ENCODE measurements around the gene UBTD2. TPM values are rescaled to one million over a fixed set of nuclear protein-coding genes. Genes with fewer than 3 reads are reported as not detected.
A peak's percentile ranks its signal among the peaks of the same experiment; 100 is the strongest.

UBTD2 gene
- total RNA-seq, 1 experiment from 2014 or later = 22.6 TPM

DNA sequence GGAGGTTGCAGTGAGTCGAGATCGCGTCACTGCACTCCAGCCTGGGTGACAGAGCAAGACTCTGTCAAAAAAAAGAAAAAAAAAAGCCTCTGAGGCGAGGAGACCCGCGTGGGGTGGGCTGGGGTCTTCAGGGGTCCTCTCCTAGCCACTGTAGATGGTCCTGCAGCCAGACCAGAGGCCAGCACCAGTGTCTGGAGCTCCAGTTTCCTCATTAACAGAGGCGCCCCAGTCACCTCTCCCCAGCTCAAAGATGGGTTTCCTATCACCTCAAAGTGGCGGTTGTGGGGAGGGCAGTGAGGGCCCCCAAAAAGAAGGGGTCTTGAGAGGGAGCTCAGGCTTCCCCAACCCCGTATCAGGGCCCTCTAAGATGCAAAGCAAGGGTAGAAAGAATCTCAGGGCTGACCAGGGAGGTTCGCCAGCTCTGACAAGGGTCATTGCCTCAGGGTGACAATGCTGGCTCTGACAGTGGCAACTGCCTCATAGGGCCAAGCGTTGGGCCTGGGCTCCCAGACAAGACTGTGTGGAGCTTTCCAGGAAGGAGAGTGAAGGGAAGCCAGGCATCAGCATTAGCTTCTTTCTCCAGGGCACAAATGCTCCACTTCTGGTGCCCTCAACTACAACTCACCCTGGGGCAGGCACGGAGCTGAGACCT is 110.5 kb downstream of the UBTD2 start:
- no TSS peak for BruUV-seq (replicated peaks)
- intact Hi-C loops (cut with micrococcal nuclease) = no loop called here
- peak overlapping the region; percentile 24 for H3K4me2 ChIP-seq (ENCODE audit: low read length)
- H3K9me3 ChIP-seq (ENCODE audit: low read length) = no peaks in the 10 kb centered on the region
- peaks cover 26% of the 10 kb centered on the region for H3K4me1 ChIP-seq (ENCODE audit: insufficient read depth, low read length)
- TF ChIP-seq EZH2 (IDR thresholded peaks at IDR 0.05; ENCODE audit: low read length, unreplicated experiment) = no peak
- no peak for TF ChIP-seq EZH2phosphoT487 (IDR thresholded peaks at IDR 0.05; ENCODE audit: borderline replicate concordance, low read length)
- TF ChIP-seq, protein P1, sequence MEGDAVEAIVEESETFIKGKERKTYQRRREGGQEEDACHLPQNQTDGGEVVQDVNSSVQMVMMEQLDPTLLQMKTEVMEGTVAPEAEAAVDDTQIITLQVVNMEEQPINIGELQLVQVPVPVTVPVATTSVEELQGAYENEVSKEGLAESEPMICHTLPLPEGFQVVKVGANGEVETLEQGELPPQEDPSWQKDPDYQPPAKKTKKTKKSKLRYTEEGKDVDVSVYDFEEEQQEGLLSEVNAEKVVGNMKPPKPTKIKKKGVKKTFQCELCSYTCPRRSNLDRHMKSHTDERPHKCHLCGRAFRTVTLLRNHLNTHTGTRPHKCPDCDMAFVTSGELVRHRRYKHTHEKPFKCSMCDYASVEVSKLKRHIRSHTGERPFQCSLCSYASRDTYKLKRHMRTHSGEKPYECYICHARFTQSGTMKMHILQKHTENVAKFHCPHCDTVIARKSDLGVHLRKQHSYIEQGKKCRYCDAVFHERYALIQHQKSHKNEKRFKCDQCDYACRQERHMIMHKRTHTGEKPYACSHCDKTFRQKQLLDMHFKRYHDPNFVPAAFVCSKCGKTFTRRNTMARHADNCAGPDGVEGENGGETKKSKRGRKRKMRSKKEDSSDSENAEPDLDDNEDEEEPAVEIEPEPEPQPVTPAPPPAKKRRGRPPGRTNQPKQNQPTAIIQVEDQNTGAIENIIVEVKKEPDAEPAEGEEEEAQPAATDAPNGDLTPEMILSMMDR (conservative IDR thresholded peaks at IDR 0.05; ENCODE audit: low read depth, low read length) = no peak
- ChIA-PET CTCF (interaction anchor here (1.0 to 1.8 kb wide), 2 partner anchors 13 to 15 kb away, joined by 3 to 6 read pairs; partner anchors contain the start of gene STK10), POLR2A (ENCODE audit: unreplicated experiment) (no interaction called here)
- no peak overlapping the region for H3K4me3 ChIP-seq (ENCODE audit: low read length)
- H3K9me2 ChIP-seq (replicated peaks; ENCODE audit: low read length) = no peaks in the 10 kb centered on the region
- no peaks in the 10 kb centered on the region for H3K27me3 ChIP-seq (ENCODE audit: low read length)
- H2AFZ ChIP-seq (ENCODE audit: low read length) = no peak overlapping the region
- peak overlapping the region; percentile 22 for H3K27ac ChIP-seq (ENCODE audit: low read length)
- no peak overlapping the region for H3K9ac ChIP-seq (ENCODE audit: low read length)
- DNase-seq (peak; percentile 55), ATAC-seq (peak; percentile 48)
- H4K20me1 ChIP-seq (ENCODE audit: low read length) = peaks cover 8% of the 10 kb centered on the region; the same call in 1 of the 2 replicates
- no peaks in the 10 kb centered on the region for H3K36me3 ChIP-seq (ENCODE audit: low read depth, low read length)
- H3F3A ChIP-seq (ENCODE audit: low read length, unreplicated experiment) = no peaks in the 10 kb centered on the region
- peaks cover 51% of the 10 kb centered on the region for H3K79me2 ChIP-seq (ENCODE audit: low read length)

DNA sequence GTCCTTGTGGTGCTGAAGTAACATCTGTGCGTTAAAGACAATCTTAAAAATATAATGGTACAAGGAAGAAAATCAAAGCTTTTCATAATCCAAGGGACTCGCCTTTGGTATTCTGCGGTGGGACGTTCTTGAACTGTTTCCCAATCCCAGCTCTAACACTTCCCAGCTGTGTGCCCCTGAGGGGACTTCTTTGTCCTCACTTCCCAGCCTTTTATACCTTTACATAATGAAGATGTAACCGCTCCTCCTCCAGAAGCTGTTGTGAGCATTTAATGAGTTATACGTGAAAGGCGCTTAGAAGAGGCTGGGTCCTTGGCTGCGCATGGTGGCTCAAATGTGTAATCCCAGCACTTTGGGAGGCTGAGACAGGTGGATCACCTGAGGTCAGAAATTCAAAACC is 112.4 kb downstream of the UBTD2 start:
- no peaks in the 10 kb centered on the region for H3K27me3 ChIP-seq (ENCODE audit: low read length)
- no peaks in the 10 kb centered on the region for H3K36me3 ChIP-seq (ENCODE audit: low read depth, low read length)
- H2AFZ ChIP-seq (ENCODE audit: low read length) = no peak overlapping the region
- intact Hi-C loops (cut with micrococcal nuclease) = no loop called here
- no peak overlapping the region for H3K27ac ChIP-seq (ENCODE audit: low read length)
- POLR2A ChIA-PET (ENCODE audit: unreplicated experiment) = no interaction called here
- ATAC-seq = no peak
- H3K4me3 ChIP-seq (ENCODE audit: low read length) = no peak overlapping the region
- H3K4me1 ChIP-seq (ENCODE audit: insufficient read depth, low read length) = peaks cover 26% of the 10 kb centered on the region
- no peak overlapping the region for H3K9ac ChIP-seq (ENCODE audit: low read length)
- H3K4me2 ChIP-seq (ENCODE audit: low read length) = no peak overlapping the region
- CTCF ChIA-PET = no interaction called here
- TF ChIP-seq, protein P1 (conservative IDR thresholded peaks at IDR 0.05; ENCODE audit: low read depth, low read length) = no peak
- TF ChIP-seq EZH2phosphoT487 (IDR thresholded peaks at IDR 0.05; ENCODE audit: borderline replicate concordance, low read length) (no peak), EZH2 (IDR thresholded peaks at IDR 0.05; ENCODE audit: low read length, unreplicated experiment) (no peak)
- H4K20me1 ChIP-seq (ENCODE audit: low read length) = peaks cover 11% of the 10 kb centered on the region; the same call in 1 of the 2 replicates
- H3K9me3 ChIP-seq (ENCODE audit: low read length) = no peaks in the 10 kb centered on the region
- H3F3A ChIP-seq (ENCODE audit: low read length, unreplicated experiment) = no peaks in the 10 kb centered on the region
- H3K9me2 ChIP-seq (replicated peaks; ENCODE audit: low read length) = no peaks in the 10 kb centered on the region
- H3K79me2 ChIP-seq (ENCODE audit: low read length) = peaks cover 41% of the 10 kb centered on the region
- DNase-seq = no peak
- BruUV-seq (replicated peaks) = no TSS peak

DNA sequence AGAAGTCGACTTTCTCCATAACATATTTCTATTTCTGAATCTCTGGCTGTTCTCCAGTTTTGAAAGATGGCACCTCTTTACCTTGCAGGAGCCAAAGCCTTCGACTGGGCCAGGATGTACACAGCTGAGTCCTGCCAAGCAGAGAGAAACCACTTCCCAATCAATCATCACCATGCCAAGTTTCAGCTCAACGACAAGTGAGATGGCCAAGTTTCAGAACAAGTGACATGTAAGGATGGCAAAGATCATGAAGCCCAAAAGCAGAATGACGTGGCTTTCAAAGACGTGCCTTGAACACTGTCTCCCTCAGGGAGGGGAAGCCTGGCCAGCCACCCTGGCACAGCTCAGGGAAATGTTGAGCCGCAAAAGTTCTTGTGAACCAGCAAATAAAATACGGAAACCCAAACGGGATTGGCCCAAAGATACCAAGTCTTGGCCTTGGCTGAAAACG is 113.3 kb downstream of the UBTD2 start:
- H3K36me3 ChIP-seq (ENCODE audit: low read depth, low read length) = no peaks in the 10 kb centered on the region
- no peaks in the 10 kb centered on the region for H3K27me3 ChIP-seq (ENCODE audit: low read length)
- H3K79me2 ChIP-seq (ENCODE audit: low read length) = peaks cover 34% of the 10 kb centered on the region
- no peak for ATAC-seq
- H3K27ac ChIP-seq (ENCODE audit: low read length) = no peak overlapping the region
- TF ChIP-seq EZH2phosphoT487 (IDR thresholded peaks at IDR 0.05; ENCODE audit: borderline replicate concordance, low read length) (no peak), EZH2 (IDR thresholded peaks at IDR 0.05; ENCODE audit: low read length, unreplicated experiment) (no peak)
- TF ChIP-seq, protein P1 (conservative IDR thresholded peaks at IDR 0.05; ENCODE audit: low read depth, low read length) = no peak
- H3K9me3 ChIP-seq (ENCODE audit: low read length) = no peaks in the 10 kb centered on the region
- H3K9me2 ChIP-seq (replicated peaks; ENCODE audit: low read length) = no peaks in the 10 kb centered on the region
- DNase-seq = no peak
- POLR2A ChIA-PET (ENCODE audit: unreplicated experiment) = no interaction called here
- no peak overlapping the region for H2AFZ ChIP-seq (ENCODE audit: low read length)
- no peaks in the 10 kb centered on the region for H3F3A ChIP-seq (ENCODE audit: low read length, unreplicated experiment)
- H3K9ac ChIP-seq (ENCODE audit: low read length) = no peak overlapping the region
- no peak overlapping the region for H3K4me2 ChIP-seq (ENCODE audit: low read length)
- H3K4me3 ChIP-seq (ENCODE audit: low read length) = no peak overlapping the region
- CTCF ChIA-PET = no interaction called here
- H3K4me1 ChIP-seq (ENCODE audit: insufficient read depth, low read length) = peaks cover 21% of the 10 kb centered on the region
- BruUV-seq (replicated peaks) = no TSS peak
- peaks cover 11% of the 10 kb centered on the region; the same call in 1 of the 2 replicates for H4K20me1 ChIP-seq (ENCODE audit: low read length)
- intact Hi-C loops (cut with micrococcal nuclease) = no loop called here

All from PC-3 (cell line).